GM18951 (cell line): ENCODE results near the gene WDR1.

Experiments
- POLR2A ChIP-seq: IDR thresholded peaks from 4 replicates; pipeline ENCODE4 v1.6.1; 2011; ENCODE audit warnings: mild to moderate bottlenecking; ENCODE audit not compliant: insufficient read length, insufficient read depth; ENCODE audit errors: extremely low read depth
- in situ Hi-C: fragments of 300-500 bp; cut with MboI; formaldehyde crosslinking; loops from one replicate; pipeline ENCODE4 v1.12.0; 2022; ENCODE audit warnings: low sequenced_read_pairs, mixed read lengths, inconsistent platforms; ENCODE audit not compliant: unreplicated experiment

The WDR1 gene

DNA sequence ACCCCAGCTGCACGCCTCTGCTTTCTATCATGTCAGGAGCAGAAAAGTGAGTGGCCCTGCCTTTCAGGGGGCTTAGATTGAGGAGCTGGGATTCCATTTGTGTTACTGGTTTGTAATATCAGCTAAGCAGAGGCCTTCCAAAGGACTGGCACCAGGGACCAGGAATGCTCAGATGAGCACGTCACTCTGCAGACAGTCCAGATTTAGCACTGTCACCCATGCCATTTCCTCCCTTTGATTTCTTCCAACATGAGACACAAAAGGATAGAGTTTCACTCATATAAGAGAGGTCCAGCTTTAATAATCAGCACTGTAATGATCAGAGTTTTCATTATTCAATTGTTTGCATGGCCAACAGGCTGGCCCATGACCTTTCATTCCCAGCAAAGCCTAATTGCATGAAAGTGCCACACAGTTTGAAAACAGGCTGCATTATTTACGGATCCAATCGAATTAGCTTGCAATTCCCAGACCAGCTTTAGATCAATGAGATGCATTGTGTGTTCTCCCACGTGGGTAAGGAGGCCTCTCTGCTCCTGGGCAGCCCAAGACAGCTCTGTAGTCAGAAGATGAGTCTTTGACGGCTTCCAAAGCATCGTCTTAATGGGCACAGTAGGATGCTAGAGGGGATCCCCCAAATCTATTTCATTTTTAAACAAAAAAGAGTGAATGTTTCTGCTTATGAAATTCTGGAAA, 85.5 kb downstream of the WDR1 start:
- no peak for TF ChIP-seq POLR2A

DNA sequence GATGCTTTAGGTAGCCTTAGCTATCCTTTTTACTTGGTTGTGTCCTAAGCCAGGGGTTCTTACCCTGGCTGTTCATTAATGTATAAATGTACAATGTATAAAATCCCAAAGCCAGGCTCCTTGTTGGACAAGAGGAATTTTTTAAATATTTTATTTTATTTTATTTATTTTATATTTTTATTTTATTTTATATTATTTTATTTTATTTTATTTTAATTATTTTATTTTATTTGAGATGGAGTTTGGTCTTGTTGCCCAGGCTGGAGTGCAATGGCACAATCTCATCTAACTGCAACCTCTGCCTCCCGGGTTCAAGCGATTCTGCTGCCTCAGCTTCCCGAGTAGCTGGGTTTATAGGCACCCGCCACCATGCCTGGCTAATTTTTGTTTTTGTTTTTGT, 87.2 kb downstream of the WDR1 start:
- TF ChIP-seq POLR2A: no peak
- in situ Hi-C loops: no loop called here

More for the DNA sequence above, 85.5 kb downstream of the WDR1 start:
- in situ Hi-C loops: no loop called here

DNA sequence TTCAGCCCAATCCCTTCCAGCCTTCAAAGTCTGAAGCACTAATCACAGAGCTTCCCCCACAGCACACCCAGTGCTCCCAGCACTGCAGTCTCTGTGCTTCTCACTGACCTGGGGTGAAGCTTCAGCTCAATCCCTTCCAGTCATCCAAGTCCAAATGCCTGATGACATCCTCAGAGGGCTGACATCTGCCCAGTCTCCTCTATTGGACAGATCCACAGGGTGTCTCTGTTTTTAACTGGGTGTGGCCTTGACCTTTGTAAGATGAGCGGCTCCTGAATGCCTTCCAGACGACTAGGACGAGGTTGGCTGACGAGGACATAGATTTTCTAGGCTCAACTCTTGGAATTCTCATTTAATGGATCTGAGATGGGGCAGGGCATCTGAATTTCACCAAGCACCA, 87.7 kb downstream of the WDR1 start:
- TF ChIP-seq POLR2A: no peak
- in situ Hi-C loops: no loop called here

DNA sequence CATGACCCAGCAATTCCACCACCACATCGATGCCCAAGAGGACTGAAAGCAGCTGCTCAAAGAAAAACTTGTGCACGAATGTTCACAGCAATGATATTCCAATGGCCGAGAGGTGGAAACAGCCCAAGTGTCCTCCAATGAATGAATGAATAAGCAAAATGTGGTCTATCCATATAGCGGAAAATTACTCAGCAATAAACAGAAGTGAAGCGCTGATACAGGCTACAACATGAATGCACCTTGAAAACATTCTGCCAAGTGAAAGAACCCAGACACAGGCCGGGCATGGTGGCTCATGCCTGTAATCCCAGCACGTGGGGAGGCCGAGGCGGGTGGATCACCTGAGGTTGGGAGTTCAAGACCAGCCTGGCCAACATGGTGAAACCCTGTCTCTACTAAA, 90.1 kb downstream of the WDR1 start:
- no peak for TF ChIP-seq POLR2A

DNA sequence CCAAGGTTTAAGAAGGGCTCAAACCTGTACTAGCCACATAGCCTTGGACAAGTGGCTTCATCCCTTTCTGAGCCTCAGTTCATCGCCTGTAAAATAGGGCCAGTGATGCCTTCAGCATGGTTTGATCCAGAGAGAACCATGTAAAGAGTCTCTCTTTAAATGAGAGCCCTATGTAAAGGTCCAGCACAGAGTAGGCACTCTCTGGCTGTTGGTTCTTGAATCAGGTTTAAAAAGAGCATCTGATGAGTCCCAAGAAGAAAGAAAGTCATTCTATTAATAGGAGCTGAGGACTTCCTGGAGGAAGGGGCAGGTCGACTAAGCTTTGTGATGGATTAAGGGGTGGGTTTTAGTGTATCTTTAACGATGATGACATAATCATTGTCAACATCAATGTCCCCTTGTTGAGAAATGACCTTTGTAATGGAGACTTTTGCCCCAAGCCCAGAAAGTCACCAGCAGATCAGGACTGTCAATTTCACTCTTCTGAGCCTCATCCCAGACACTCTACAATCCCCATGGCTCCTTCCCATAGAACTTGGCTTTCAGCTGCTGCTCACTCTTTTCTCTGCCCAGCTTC, 91.3 kb downstream of the WDR1 start:
- no peak for TF ChIP-seq POLR2A
- in situ Hi-C loops: no loop called here

More for the DNA sequence above, 90.1 kb downstream of the WDR1 start:
- in situ Hi-C loops: no loop called here
